ENCODE results near the gene MRPL52.
"Not testable (repeated sequence)": the region's sequence is repeated elsewhere in the genome, so short reads cannot be mapped to it uniquely, and the experiment has no call there.

Gene MRPL52

DNA sequence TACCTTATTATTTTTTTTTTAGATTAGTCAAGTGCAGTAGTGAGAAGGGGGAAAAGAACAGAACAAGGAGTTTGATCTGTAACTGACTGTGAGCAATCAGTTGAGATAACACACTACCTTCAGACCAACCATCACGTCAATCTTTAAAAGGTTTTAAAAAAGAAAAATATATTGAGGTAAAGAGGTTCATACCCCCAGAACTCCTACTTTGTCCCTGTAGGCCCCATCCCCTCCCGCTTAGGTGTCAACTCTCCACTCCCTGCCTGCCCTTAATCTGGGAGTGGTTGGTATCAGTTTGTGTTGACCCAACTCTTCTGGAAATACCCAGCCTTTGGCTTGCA, 22.9 kb downstream of the MRPL52 start:
- peak overlapping the region; percentile 32 for H3K27ac ChIP-seq
- TF ChIP-seq, protein P1, sequence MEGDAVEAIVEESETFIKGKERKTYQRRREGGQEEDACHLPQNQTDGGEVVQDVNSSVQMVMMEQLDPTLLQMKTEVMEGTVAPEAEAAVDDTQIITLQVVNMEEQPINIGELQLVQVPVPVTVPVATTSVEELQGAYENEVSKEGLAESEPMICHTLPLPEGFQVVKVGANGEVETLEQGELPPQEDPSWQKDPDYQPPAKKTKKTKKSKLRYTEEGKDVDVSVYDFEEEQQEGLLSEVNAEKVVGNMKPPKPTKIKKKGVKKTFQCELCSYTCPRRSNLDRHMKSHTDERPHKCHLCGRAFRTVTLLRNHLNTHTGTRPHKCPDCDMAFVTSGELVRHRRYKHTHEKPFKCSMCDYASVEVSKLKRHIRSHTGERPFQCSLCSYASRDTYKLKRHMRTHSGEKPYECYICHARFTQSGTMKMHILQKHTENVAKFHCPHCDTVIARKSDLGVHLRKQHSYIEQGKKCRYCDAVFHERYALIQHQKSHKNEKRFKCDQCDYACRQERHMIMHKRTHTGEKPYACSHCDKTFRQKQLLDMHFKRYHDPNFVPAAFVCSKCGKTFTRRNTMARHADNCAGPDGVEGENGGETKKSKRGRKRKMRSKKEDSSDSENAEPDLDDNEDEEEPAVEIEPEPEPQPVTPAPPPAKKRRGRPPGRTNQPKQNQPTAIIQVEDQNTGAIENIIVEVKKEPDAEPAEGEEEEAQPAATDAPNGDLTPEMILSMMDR (IDR thresholded peaks at IDR 0.05; ENCODE audit: low read depth, low read length, missing control alignments): no peak

DNA sequence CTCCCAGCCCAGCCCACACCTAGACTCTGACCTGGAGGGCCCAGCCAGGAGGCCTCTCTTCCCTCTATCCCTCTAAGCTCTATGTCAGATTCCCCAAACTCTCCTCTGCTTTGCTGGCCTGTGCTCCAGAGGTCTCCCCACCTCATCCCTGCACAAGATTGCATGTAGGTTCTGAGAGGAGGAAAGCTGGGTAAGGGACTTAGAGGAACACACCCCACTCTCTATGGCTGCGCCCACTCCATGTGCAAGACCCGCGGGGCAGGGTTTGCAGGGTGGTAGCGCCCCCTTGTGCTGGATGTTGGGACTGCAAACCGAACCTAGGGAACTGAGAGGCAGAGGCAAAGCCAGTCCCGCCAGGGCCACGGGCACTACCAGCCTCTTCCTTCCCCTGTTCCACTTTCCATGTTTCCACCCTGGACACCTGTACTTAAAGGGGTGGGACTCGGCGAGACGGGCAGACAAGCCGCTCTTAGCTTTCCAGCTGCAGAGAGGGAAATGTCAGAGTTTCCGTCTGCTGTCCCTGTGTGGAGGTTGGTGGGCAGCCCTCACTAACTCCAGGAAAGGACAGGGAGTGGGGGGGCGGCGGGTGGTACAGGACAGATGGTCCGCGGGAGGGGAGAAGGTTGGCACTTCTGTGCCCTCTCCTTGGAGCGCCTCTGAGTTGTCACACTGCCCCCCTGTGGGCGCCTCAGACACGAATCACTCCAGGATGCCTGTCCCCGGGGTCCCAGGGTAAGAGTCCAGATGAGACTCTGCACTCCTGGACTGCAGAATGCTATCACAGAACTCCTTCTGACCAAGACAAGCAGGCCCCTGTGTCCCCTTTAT, 23.5 kb downstream of the MRPL52 start:
- TF ChIP-seq, protein P1 (IDR thresholded peaks at IDR 0.05; ENCODE audit: low read depth, low read length, missing control alignments): peak; percentile 94
- Histone ChIP-seq H3K27ac (peak overlapping the region; percentile 32), H3K27me3 (replicated peaks) (no peaks in the 10 kb centered on the region), H3K4me3 (ENCODE audit: low read depth, low read length) (peak overlapping the region; percentile 55), H3K36me3 (replicated peaks) (no peaks in the 10 kb centered on the region)
- in situ Hi-C loops (cut with HindIII; ENCODE audit: low pct_ligation_motif_present, low sequenced_read_pairs): no loop called here
- DNase-seq: peak; percentile 78

More for the DNA sequence above, 22.9 kb downstream of the MRPL52 start:
- DNase-seq: no peak
- Histone ChIP-seq H3K4me3 (ENCODE audit: low read depth, low read length) (no peak overlapping the region), H3K27me3 (replicated peaks) (no peaks in the 10 kb centered on the region), H3K36me3 (replicated peaks) (peaks cover 2% of the 10 kb centered on the region)
- in situ Hi-C loops (cut with HindIII; ENCODE audit: low pct_ligation_motif_present, low sequenced_read_pairs): no loop called here

DNA sequence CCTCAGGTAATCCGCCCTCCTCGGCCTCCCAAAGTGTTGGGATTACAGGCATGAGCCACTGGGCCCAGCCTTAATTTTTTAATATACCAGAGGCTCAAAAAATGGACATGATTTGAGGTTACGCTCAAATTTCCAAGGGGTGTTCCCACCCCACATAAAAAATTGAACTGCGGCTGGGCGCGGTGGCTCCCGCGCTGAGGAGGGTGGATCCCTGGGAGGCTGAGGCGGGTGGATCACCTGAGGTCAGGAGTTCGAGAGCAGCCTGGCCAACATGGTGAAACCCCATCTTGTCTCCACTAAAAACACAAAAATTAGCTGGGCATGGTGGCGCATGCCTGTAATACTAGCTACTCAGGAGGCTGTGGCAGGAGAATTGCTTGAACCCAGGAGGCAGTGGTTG, 24.6 kb downstream of the MRPL52 start:
- in situ Hi-C loops (cut with HindIII; ENCODE audit: low pct_ligation_motif_present, low sequenced_read_pairs); DNase-seq; H3K27ac ChIP-seq: not testable (repeated sequence)

DNA sequence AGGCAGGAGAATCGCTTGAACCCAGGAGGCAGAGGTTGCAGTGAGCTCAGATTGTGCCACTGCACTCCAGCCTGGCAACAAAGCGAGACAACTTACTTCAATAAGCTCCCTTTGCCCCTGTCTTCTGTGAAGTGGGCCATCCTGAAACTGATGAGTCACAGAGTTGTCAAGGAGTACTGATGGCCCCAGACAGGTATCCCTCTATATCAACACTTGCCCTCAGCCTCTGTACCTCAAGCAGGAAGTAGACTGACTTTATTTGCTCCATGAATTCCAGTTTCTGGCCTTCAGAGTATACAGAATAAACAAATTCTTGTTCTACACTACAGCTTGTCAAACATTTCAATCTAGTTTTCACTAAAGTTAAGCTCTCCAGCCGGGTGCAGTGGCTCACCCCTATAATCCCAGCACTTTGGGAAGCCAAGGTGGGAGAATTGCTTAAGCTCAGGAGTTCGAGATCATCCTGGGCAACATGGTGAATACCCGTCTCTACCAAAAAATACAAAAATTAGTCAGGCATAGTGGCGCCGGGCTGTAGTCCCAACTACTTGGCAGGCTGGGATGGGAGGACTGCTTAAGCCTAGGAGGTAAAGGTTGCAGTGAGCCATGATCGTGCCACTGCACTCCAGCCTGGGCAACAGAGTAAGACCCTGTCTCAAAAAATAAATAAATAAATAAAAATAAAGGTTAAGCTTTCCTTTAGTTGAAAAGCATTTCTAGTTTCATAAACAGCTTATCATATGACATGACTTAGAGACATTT, 25.5 kb downstream of the MRPL52 start:
- Histone ChIP-seq H3K4me3 (ENCODE audit: low read depth, low read length) (no peak overlapping the region), H3K27me3 (replicated peaks) (no peaks in the 10 kb centered on the region), H3K36me3 (replicated peaks) (no peaks in the 10 kb centered on the region), H3K27ac (no peak overlapping the region)
- TF ChIP-seq, protein P1 (IDR thresholded peaks at IDR 0.05; ENCODE audit: low read depth, low read length, missing control alignments): no peak
- in situ Hi-C loops (cut with HindIII; ENCODE audit: low pct_ligation_motif_present, low sequenced_read_pairs): no loop called here
- DNase-seq: no peak

More for the DNA sequence above, 24.6 kb downstream of the MRPL52 start:
- not testable (repeated sequence) for H3K4me3 ChIP-seq (ENCODE audit: low read depth, low read length); H3K27me3 ChIP-seq (replicated peaks); H3K36me3 ChIP-seq (replicated peaks)

DNA sequence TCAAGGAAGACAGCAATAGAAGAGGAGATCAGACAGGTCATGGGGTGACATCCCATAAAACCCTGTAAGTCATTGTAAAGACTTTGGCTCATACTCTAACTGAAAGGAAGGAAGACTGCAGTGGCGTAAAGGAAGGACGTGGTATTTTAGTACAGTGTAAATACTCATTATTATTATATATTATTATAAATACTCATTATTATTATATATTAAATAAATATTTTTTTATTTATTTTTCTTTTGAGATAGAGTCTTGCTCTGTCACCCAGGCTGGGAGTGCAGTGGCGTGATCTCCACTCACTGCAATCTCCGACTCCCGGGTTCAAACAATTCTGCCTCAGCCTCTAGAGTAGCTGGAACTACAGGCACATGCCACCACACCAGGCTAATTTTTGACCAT, 26.7 kb downstream of the MRPL52 start:
- no peak for DNase-seq
- Histone ChIP-seq H3K36me3 (replicated peaks) (no peaks in the 10 kb centered on the region), H3K4me3 (ENCODE audit: low read depth, low read length) (no peak overlapping the region), H3K27ac (no peak overlapping the region), H3K27me3 (replicated peaks) (no peaks in the 10 kb centered on the region)
- in situ Hi-C loops (cut with HindIII; ENCODE audit: low pct_ligation_motif_present, low sequenced_read_pairs): no loop called here
- TF ChIP-seq, protein P1 (IDR thresholded peaks at IDR 0.05; ENCODE audit: low read depth, low read length, missing control alignments): no peak

DNA sequence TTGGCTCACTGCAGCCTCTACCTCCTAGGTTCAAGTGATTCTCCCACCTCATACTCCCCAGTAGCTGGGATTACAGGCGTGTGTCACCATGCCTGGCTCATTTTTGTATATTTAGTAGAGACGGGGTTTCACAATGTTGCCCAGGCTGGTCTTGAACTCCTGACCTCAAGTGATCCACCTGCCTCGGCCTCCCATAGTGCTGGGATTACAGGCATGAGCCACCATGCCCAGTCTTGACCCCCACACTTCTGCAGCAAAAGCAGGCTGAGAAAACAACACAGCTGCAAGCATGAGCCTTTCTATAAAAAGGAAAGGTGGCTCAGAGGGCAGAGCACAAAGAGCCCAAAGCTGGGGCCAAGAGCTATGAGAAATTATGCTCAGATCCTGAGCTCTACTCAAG, 30.7 kb downstream of the MRPL52 start:
- H3K27me3 ChIP-seq (replicated peaks); H3K36me3 ChIP-seq (replicated peaks); H3K4me3 ChIP-seq (ENCODE audit: low read depth, low read length); in situ Hi-C loops (cut with HindIII; ENCODE audit: low pct_ligation_motif_present, low sequenced_read_pairs); H3K27ac ChIP-seq; DNase-seq: not testable (repeated sequence)
